NB4 (cell line): Measurements from ENCODE around the gene SLC16A10.

Experiments used
- POLR2A ChIP-seq: IDR thresholded peaks from 2 replicates; pipeline ENCODE4 v1.6.1; 2011; ENCODE audit warnings: mild to moderate bottlenecking; ENCODE audit not compliant: insufficient read length; ENCODE audit errors: extremely low read depth
- TF ChIP-seq, protein P1 (sequence below): IDR thresholded peaks from one replicate; pipeline ENCODE4 v1.5.1; 2012; ENCODE audit warnings: low read depth, low read length
- TF ChIP-seq, protein P2 (sequence below): IDR thresholded peaks from 2 replicates; pipeline ENCODE4 v1.6.1; 2011; ENCODE audit warnings: low read depth, low read length

DNA sequence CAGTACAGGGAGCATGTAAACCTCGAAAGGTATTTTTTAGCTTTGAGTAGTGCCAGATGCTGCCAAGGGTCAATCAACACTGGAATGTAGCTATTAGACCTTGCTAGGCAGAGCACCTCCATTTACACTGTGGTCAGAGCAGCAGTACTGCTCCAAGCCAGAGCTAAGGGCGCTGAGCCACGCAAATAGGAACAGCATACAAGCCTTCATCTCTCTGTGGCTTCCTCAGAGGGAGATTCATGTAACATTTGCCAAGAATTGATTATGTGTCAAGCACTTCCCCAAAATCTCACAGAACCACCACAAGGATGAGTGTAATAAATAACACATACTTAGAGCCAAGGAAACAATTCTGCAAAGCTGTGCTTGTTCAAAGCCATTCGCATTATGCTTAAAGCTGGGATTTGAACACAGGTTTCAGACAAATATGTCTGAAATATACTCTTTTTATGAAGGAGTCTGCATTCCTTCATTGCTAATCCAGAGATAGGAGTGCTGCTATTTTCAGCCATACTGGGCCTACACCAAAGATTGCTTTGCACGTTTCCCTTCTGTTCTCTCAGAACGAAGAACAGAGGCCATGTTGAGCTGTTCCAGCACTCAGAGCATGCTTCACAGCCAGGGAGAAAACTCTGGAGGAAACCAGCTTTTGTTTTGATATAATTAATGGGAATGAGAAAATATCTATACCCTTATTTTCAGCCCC, 97.7 kb downstream of the SLC16A10 start:
- TF ChIP-seq, protein P1, sequence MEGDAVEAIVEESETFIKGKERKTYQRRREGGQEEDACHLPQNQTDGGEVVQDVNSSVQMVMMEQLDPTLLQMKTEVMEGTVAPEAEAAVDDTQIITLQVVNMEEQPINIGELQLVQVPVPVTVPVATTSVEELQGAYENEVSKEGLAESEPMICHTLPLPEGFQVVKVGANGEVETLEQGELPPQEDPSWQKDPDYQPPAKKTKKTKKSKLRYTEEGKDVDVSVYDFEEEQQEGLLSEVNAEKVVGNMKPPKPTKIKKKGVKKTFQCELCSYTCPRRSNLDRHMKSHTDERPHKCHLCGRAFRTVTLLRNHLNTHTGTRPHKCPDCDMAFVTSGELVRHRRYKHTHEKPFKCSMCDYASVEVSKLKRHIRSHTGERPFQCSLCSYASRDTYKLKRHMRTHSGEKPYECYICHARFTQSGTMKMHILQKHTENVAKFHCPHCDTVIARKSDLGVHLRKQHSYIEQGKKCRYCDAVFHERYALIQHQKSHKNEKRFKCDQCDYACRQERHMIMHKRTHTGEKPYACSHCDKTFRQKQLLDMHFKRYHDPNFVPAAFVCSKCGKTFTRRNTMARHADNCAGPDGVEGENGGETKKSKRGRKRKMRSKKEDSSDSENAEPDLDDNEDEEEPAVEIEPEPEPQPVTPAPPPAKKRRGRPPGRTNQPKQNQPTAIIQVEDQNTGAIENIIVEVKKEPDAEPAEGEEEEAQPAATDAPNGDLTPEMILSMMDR = no peak
- no peak for TF ChIP-seq POLR2A
- TF ChIP-seq, protein P2, sequence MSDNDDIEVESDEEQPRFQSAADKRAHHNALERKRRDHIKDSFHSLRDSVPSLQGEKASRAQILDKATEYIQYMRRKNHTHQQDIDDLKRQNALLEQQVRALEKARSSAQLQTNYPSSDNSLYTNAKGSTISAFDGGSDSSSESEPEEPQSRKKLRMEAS = no peak
